IMR-90 (cell line): Measurements from ENCODE around the gene KRTAP4-8. TPM values are rescaled to one million over a fixed set of nuclear protein-coding genes. Genes with fewer than 3 reads are reported as not detected.

Experiments
- ATAC-seq: fragments of 200-7000 bp; cut with Tn5 transposase; 2 replicates; pipeline ENCODE4 v1.9.1; 2020; ENCODE audit warnings: low read depth, mild to moderate bottlenecking, moderate library complexity
- BruUV-seq: library from RNA; stranded (reverse); fragments of 400-500 nt; replicated peaks from 2 replicates; lab custom pipeline; 2021; lab: Mats Ljungman, UMichigan
- CTCF ChIA-PET: fragments of 300-600 bp; formaldehyde crosslinking; extraction: SDS; loops from one replicate; lab custom pipeline; 2021; ENCODE audit warnings: antibody characterized with exemption; lab: Yijun Ruan, JAX
- POLR2A ChIA-PET: fragments of 300-600 bp; sonication (Branson Sonifier 250); formaldehyde crosslinking; loops from one replicate; lab custom pipeline; 2022; ENCODE audit warnings: antibody characterized with exemption; ENCODE audit not compliant: unreplicated experiment; lab: Charles Lee
- DNase-seq: peaks from one replicate; pipeline ENCODE4 v3.0.0; 2013
- H2AFZ ChIP-seq: replicated peaks from 2 replicates; pipeline ENCODE3; 2013; ENCODE audit warnings: low read length, mild to moderate bottlenecking; ENCODE audit not compliant: poor library complexity
- H2AK5ac ChIP-seq: 2 replicates; pipeline ENCODE4 v1.6.1; 2013; ENCODE audit warnings: low read depth, low read length, inconsistent platforms
- H2AK9ac ChIP-seq: replicated peaks from 2 replicates; pipeline ENCODE3; 2013; ENCODE audit warnings: mild to moderate bottlenecking, low read depth, low read length, moderate library complexity; ENCODE audit not compliant: poor library complexity
- H2BK120ac ChIP-seq: 2 replicates; pipeline ENCODE4 v1.6.1; 2013; ENCODE audit warnings: low read depth, low read length, inconsistent platforms
- H2BK15ac ChIP-seq: 3 replicates; pipeline ENCODE4 v1.6.1; 2013; ENCODE audit warnings: low read depth, low read length, inconsistent platforms
- H2BK20ac ChIP-seq: 2 replicates; pipeline ENCODE4 v1.6.1; 2013; ENCODE audit warnings: low read depth, mild to moderate bottlenecking, inconsistent platforms, low read length, moderate library complexity
- H2BK5ac ChIP-seq: 2 replicates; pipeline ENCODE4 v1.6.1; 2013; ENCODE audit warnings: mild to moderate bottlenecking, low read depth, low read length, inconsistent platforms; ENCODE audit not compliant: poor library complexity, severe bottlenecking
- H3K14ac ChIP-seq: replicated peaks from 2 replicates; pipeline ENCODE4 v1.6.1; 2013; ENCODE audit warnings: low read depth, low read length, inconsistent platforms
- H3K18ac ChIP-seq: 2 replicates; pipeline ENCODE4 v1.6.1; 2013; ENCODE audit warnings: low read depth, low read length, control low read depth
- H3K23ac ChIP-seq: 2 replicates; pipeline ENCODE4 v1.6.1; 2013; ENCODE audit warnings: low read depth, low read length, inconsistent platforms
- H3K27ac ChIP-seq: 2 replicates; pipeline ENCODE4 v1.5.1; 2013; ENCODE audit warnings: mild to moderate bottlenecking, control low read depth, low read length; ENCODE audit not compliant: insufficient read depth
- H3K27me3 ChIP-seq: 2 replicates; pipeline ENCODE4 v1.6.1; 2013; ENCODE audit warnings: low read length; ENCODE audit not compliant: control insufficient read depth, insufficient read depth
- H3K36me3 ChIP-seq: 2 replicates; pipeline ENCODE4 v1.6.1; 2013; ENCODE audit warnings: low read length, mixed read lengths; ENCODE audit not compliant: control insufficient read depth, insufficient read depth
- H3K4ac ChIP-seq: 2 replicates; pipeline ENCODE4 v1.6.1; 2013; ENCODE audit warnings: low read depth, low read length, inconsistent platforms
- H3K4me1 ChIP-seq: 2 replicates; pipeline ENCODE4 v1.6.1; 2013; ENCODE audit warnings: low read length, mixed read lengths; ENCODE audit not compliant: control insufficient read depth, insufficient read depth
- H3K4me2 ChIP-seq: 2 replicates; pipeline ENCODE4 v1.6.1; 2013; ENCODE audit warnings: low read depth, mild to moderate bottlenecking, control low read depth, low read length, moderate library complexity
- H3K4me3 ChIP-seq: 2 replicates; pipeline ENCODE4 v1.5.1; 2013; ENCODE audit warnings: low read depth, mild to moderate bottlenecking, control low read depth, low read length, moderate library complexity; ENCODE audit not compliant: insufficient read depth
- H3K56ac ChIP-seq: 2 replicates; pipeline ENCODE4 v1.6.1; 2013; ENCODE audit warnings: low read length, inconsistent platforms; ENCODE audit not compliant: insufficient read depth; ENCODE audit errors: extremely low read depth
- H3K79me1 ChIP-seq, 2 experiments: 2 replicates each; pipeline ENCODE4 v1.6.1; 2013; ENCODE audit warnings: low read length in 2 of 2, inconsistent platforms in 1 of 2, low read depth in 1 of 2
- H3K9ac ChIP-seq: 2 replicates; pipeline ENCODE4 v1.6.1; 2013; ENCODE audit warnings: low read depth, low read length, control low read depth
- H3K9me1 ChIP-seq: 2 replicates; pipeline ENCODE4 v1.6.1; 2013; ENCODE audit warnings: low read length, inconsistent platforms; ENCODE audit not compliant: insufficient read depth
- H3K9me3 ChIP-seq: 2 replicates; pipeline ENCODE4 v1.6.1; 2013; ENCODE audit warnings: low read length; ENCODE audit not compliant: control insufficient read depth, insufficient read depth
- H4K20me1 ChIP-seq: 2 replicates; pipeline ENCODE4 v1.6.1; 2013; ENCODE audit warnings: low read length, inconsistent platforms; ENCODE audit not compliant: insufficient read depth
- H4K5ac ChIP-seq: 2 replicates; pipeline ENCODE4 v1.6.1; 2013; ENCODE audit warnings: mild to moderate bottlenecking, low read depth, low read length, control low read depth
- H4K8ac ChIP-seq, 2 experiments: 2 replicates each; pipeline ENCODE4 v1.6.1; 2013; ENCODE audit warnings: low read depth in 2 of 2, low read length in 2 of 2, control low read depth in 1 of 2, inconsistent platforms in 1 of 2
- H4K91ac ChIP-seq: 2 replicates; pipeline ENCODE4 v1.6.1; 2013; ENCODE audit warnings: low read depth, low read length, inconsistent platforms; ENCODE audit not compliant: insufficient read depth
- BHLHE40 ChIP-seq: fragments of 150-350 bp; IDR thresholded peaks from 2 replicates; pipeline ENCODE4 v1.6.1; 2016; ENCODE audit warnings: mild to moderate bottlenecking, low read depth, low read length
- CEBPB ChIP-seq: IDR thresholded peaks from 2 replicates; pipeline ENCODE4 v1.6.1; 2012; ENCODE audit warnings: low read depth, low read length, improper control_type of control experiment
- CHD1 ChIP-seq: IDR thresholded peaks from 2 replicates; pipeline ENCODE4 v1.6.1; 2012; ENCODE audit warnings: low read depth, low read length, improper control_type of control experiment
- CTCF ChIP-seq: conservative IDR thresholded peaks from 2 replicates; pipeline ENCODE4 v1.5.1; 2012; ENCODE audit warnings: mild to moderate bottlenecking, low read depth, low read length, improper control_type of control experiment
- ELK1 ChIP-seq: fragments of 150-350 bp; IDR thresholded peaks from 2 replicates; pipeline ENCODE4 v1.6.1; 2016; ENCODE audit warnings: low read depth, mild to moderate bottlenecking, low read length, moderate library complexity, borderline replicate concordance
- FOS ChIP-seq: fragments of 150-350 bp; IDR thresholded peaks from 2 replicates; pipeline ENCODE4 v1.6.1; 2016; ENCODE audit warnings: low read depth, low read length
- MAFK ChIP-seq: IDR thresholded peaks from 2 replicates; pipeline ENCODE4 v1.6.1; 2012; ENCODE audit warnings: low read depth, low read length, improper control_type of control experiment
- MAZ ChIP-seq: IDR thresholded peaks from 2 replicates; pipeline ENCODE4 v1.6.1; 2012; ENCODE audit warnings: low read depth, mild to moderate bottlenecking, low read length, improper control_type of control experiment, moderate library complexity, borderline replicate concordance
- MXI1 ChIP-seq: IDR thresholded peaks from 2 replicates; pipeline ENCODE4 v1.6.1; 2012; ENCODE audit warnings: low read depth, mild to moderate bottlenecking, low read length, moderate library complexity, borderline replicate concordance
- NFE2L2 ChIP-seq: fragments of 150-350 bp; IDR thresholded peaks from 2 replicates; pipeline ENCODE4 v1.6.1; 2016; ENCODE audit warnings: low read depth, mild to moderate bottlenecking, low read length
- POLR2A ChIP-seq: IDR thresholded peaks from 2 replicates; pipeline ENCODE4 v1.6.1; 2012; ENCODE audit warnings: mild to moderate bottlenecking, low read depth, low read length
- RAD21 ChIP-seq: IDR thresholded peaks from 2 replicates; pipeline ENCODE4 v1.6.1; 2012; ENCODE audit warnings: low read length, improper control_type of control experiment
- RCOR1 ChIP-seq: IDR thresholded peaks from 2 replicates; pipeline ENCODE4 v1.6.1; 2012; ENCODE audit warnings: mild to moderate bottlenecking, low read length, improper control_type of control experiment; ENCODE audit not compliant: insufficient replicate concordance
- RFX5 ChIP-seq: IDR thresholded peaks from 2 replicates; pipeline ENCODE4 v1.8.0; 2012; ENCODE audit warnings: low read depth, mild to moderate bottlenecking, low read length, moderate library complexity
- SMC3 ChIP-seq: fragments of 150-350 bp; IDR thresholded peaks from 2 replicates; pipeline ENCODE4 v1.6.1; 2016; ENCODE audit warnings: low read depth, mild to moderate bottlenecking, antibody characterized with exemption, low read length, moderate library complexity
- USF2 ChIP-seq: fragments of 150-350 bp; IDR thresholded peaks from 2 replicates; pipeline ENCODE4 v1.6.1; 2017; ENCODE audit warnings: mild to moderate bottlenecking, antibody characterized with exemption, low read length, low read depth
- WGBS, 2 experiments: methylation state at CpG; one replicate each; pipeline versions ENCODE4 v1.1.5 to v1.1.7; 2013; ENCODE audit warnings: missing lambda C conversion rate in 2 of 2; ENCODE audit not compliant: insufficient read length in 1 of 2; ENCODE audit errors: extremely low coverage in 2 of 2; 5-methylcytosine and 5-hydroxymethylcytosine counted together
- dilution Hi-C: fragments of 300-500 bp; cut with HindIII; formaldehyde crosslinking; loops from one replicate; pipeline ENCODE4 v1.14.3; 2018; ENCODE audit warnings: low sequenced_read_pairs; ENCODE audit not compliant: unreplicated experiment
- in situ Hi-C: fragments of 300-500 bp; cut with MboI; formaldehyde crosslinking; loops from 3 replicates; pipeline ENCODE4 v1.14.3; 2019; ENCODE audit warnings: low sequenced_read_pairs, inconsistent platforms, mixed read lengths
- intact Hi-C: fragments of 100-400 bp; cut with micrococcal nuclease; formaldehyde crosslinking; loops from 2 replicates; pipeline ENCODE4 v1.10.0; 2022
- polyA plus RNA-seq, 3 experiments: library from polyadenylated mRNA; depleted of rRNA; stranded (reverse); fragments of >200 nt; gene quantifications; 2 replicates each; pipeline ENCODE4 v1.2.3, GENCODE V29; 2012; ENCODE audit warnings: low replicate concordance in 1 of 3
- total RNA-seq: library from RNA; depleted of rRNA; stranded (reverse); fragments of >200 nt; gene quantifications from 2 replicates; pipeline ENCODE4 v1.2.3, GENCODE V29; 2012

The KRTAP4-8 gene
- total and polyA plus RNA-seq, 2 of the 4 experiments (the other 2 are of a cell fraction), result not detected

GRCh38 chr17:41064301-41064700 lies 33.6 kb downstream of the KRTAP4-8 start:
- Histone ChIP-seq H3K4me3 (no peak overlapping the region), H3K36me3 (no peaks in the 10 kb centered on the region), H3K56ac (no peak overlapping the region), H2AK5ac (peak overlapping the region; percentile 91; the same call in 1 of the 2 replicates), H4K20me1 (no peaks in the 10 kb centered on the region), H3K4me2 (no peak overlapping the region), H2AK9ac (no peak overlapping the region), H2BK5ac (peak overlapping the region; percentile 98), H2BK120ac (peak overlapping the region; percentile 97), H3K14ac (peak overlapping the region; percentile 88), H4K91ac (peak overlapping the region; percentile 83), H3K4ac (peak overlapping the region; percentile 94), H3K18ac (peak overlapping the region; percentile 75; the same call in 1 of the 2 replicates), H3K79me1 (no peaks in the 10 kb centered on the region), H4K8ac (peak overlapping the region; percentile 71 to 86), H3K9me3 (no peaks in the 10 kb centered on the region), H2BK15ac (peak overlapping the region; percentile 95; the same call in 2 of the 3 replicates), H3K27me3 (no peaks in the 10 kb centered on the region), H3K23ac (no peak overlapping the region), H3K9ac (no peak overlapping the region), H3K27ac (no peak overlapping the region), H3K9me1 (peaks cover 7% of the 10 kb centered on the region), H2BK20ac (peak overlapping the region; percentile 98), H4K5ac (peak overlapping the region; percentile 67; the same call in 1 of the 2 replicates), H2AFZ (no peak overlapping the region), H3K4me1 (peaks cover 16% of the 10 kb centered on the region)
- no peak for ATAC-seq
- CTCF ChIA-PET, result no interaction called here
- dilution Hi-C loops (no loop called here), intact Hi-C loops (loop anchor here (5.0 kb wide), 3 partner anchors 258 to 583 kb away; no protein-coding TSS in a partner anchor), in situ Hi-C loops (no loop called here)
- TF ChIP-seq POLR2A (no peak), BHLHE40 (no peak), USF2 (no peak), MAFK (no peak), RFX5 (no peak), CTCF (no peak), NFE2L2 (no peak), ELK1 (no peak), CHD1 (no peak), MXI1 (no peak), FOS (no peak), SMC3 (no peak), CEBPB (no peak), RAD21 (no peak), RCOR1 (no peak), MAZ (no peak)
- POLR2A ChIA-PET, result no interaction called here
- BruUV-seq, result no TSS peak
- DNase-seq, result no peak
- WGBS, 2 experiments, result no CpG with 5 or more reads among the region's 1 CpG
